HepG2 (cell line): ENCODE measurements around the gene SBNO1. TPM values are rescaled to one million over a fixed set of nuclear protein-coding genes. Genes with fewer than 3 reads are reported as not detected.
A peak's percentile ranks its signal among the peaks of the same experiment; 100 is the strongest.

Experiments used
- CENPT ChIP-seq: sonication (generic); formaldehyde crosslinking; IDR thresholded peaks from 2 replicates; pipeline ENCODE4 v1.8.0; 2022; ENCODE audit warnings: low read depth, mild to moderate bottlenecking, moderate library complexity, missing genetic modification reagents
- GATAD2A ChIP-seq: IDR thresholded peaks from 2 replicates; pipeline ENCODE4 v1.6.1; 2016
- GPBP1L1 ChIP-seq: sonication (generic); formaldehyde crosslinking; IDR thresholded peaks from 2 replicates; pipeline ENCODE4 v1.5.0; 2020; ENCODE audit warnings: mild to moderate bottlenecking, missing genetic modification reagents
- HNF4G ChIP-seq, 2 experiments: sonication (generic) in 1 of 2; formaldehyde crosslinking in 1 of 2; IDR thresholded peaks; 2 replicates each; pipeline versions ENCODE4 v1.4.0 to v1.6.1; 2011 to 2020; ENCODE audit warnings: borderline replicate concordance in 2 of 2, low read depth in 2 of 2, mild to moderate bottlenecking in 2 of 2, low read length in 1 of 2, missing genetic modification reagents in 1 of 2, moderate library complexity in 1 of 2
- MEF2D ChIP-seq: sonication (generic); formaldehyde crosslinking; IDR thresholded peaks from 2 replicates; pipeline ENCODE4 v1.5.1; 2020; ENCODE audit warnings: mild to moderate bottlenecking, missing genetic modification reagents
- MYC ChIP-seq: sonication (generic); formaldehyde crosslinking; IDR thresholded peaks from 2 replicates; pipeline ENCODE4 v1.9.0; 2021; ENCODE audit warnings: missing genetic modification reagents, borderline replicate concordance
- NR2C2 ChIP-seq: sonication (generic); formaldehyde crosslinking; IDR thresholded peaks from 2 replicates; pipeline ENCODE4 v1.4.0; 2020; ENCODE audit warnings: missing genetic modification reagents, mild to moderate bottlenecking, moderate library complexity, borderline replicate concordance
- NR2F2 ChIP-seq: IDR thresholded peaks from 2 replicates; pipeline ENCODE4 v1.6.1; 2012; ENCODE audit warnings: low read depth, inconsistent platforms, borderline replicate concordance
- RXRA ChIP-seq: sonication (generic); formaldehyde crosslinking; IDR thresholded peaks from 2 replicates; pipeline ENCODE4 v1.5.1; 2020; ENCODE audit warnings: missing genetic modification reagents
- SIX4 ChIP-seq: sonication (generic); formaldehyde crosslinking; IDR thresholded peaks from 2 replicates; pipeline ENCODE4 v1.4.0; 2020; ENCODE audit warnings: missing genetic modification reagents
- ZBTB44 ChIP-seq: sonication (generic); formaldehyde crosslinking; IDR thresholded peaks from 2 replicates; pipeline ENCODE4 v1.4.0; 2020; ENCODE audit warnings: missing genetic modification reagents
- ZNF264 ChIP-seq: sonication (generic); formaldehyde crosslinking; IDR thresholded peaks from 2 replicates; pipeline ENCODE4 v1.4.0; 2020; ENCODE audit warnings: missing genetic modification reagents
- ZSCAN31 ChIP-seq: sonication (generic); formaldehyde crosslinking; IDR thresholded peaks from 2 replicates; pipeline ENCODE4 v1.5.0; 2020; ENCODE audit warnings: low read depth, mild to moderate bottlenecking, missing genetic modification reagents
- polyA plus RNA-seq, 8 experiments: library from polyadenylated mRNA; depleted of rRNA in 3 of 8; stranded (reverse) in 7 of 8; unstranded in 1 of 8; fragments of >200 nt; fragmentation: Illumina TruSeq in 4 of 8; extraction: Trizol in 4 of 8; gene quantifications; 2 replicates each; pipeline versions ENCODE4 v1.2.1 to v1.2.3, GENCODE V29; 2011 to 2016; ENCODE audit warnings: low read depth in 4 of 8, missing spikeins in 1 of 8, mixed read lengths in 1 of 8; ENCODE audit not compliant: insufficient read depth in 1 of 8
- total RNA-seq, 5 experiments: library from RNA; depleted of rRNA; stranded (reverse); fragments of >200 nt; fragmentation: Illumina TruSeq; extraction: Trizol; gene quantifications; 2 replicates each; pipeline ENCODE4 v1.2.3, GENCODE V29; 2016; ENCODE audit warnings: low read depth in 1 of 5

Gene SBNO1
- total and polyA plus RNA-seq, 2 of the 13 experiments (the other 11 are each of a cell fraction or from before 2014, with no cell fraction given) = 10.9 to 40.2 TPM

- TF ChIP-seq RXRA (CRISPR knock-in tag) (peak; percentile 30; the same call in 1 of the 2 replicates), SIX4 (no peak), MEF2D (CRISPR knock-in tag) (no peak), NR2C2 (CRISPR knock-in tag) (peak; percentile 41; the same call in 1 of the 2 replicates), HNF4G (IDR thresholded peaks at IDR 0.05; ENCODE audit: borderline replicate concordance, low read depth, low read length) (peak; percentile 92), HNF4G (CRISPR knock-in tag; IDR thresholded peaks at IDR 0.05; ENCODE audit: borderline replicate concordance, low read depth) (0 out of 2 replicates have a peak, but pooled peaks have one; percentile 29), GATAD2A (CRISPR knock-in tag) (peak; percentile 79), ZBTB44 (CRISPR knock-in tag) (no peak), MYC (CRISPR knock-in tag) (peak; percentile 54; the same call in 1 of the 2 replicates), GPBP1L1 (CRISPR knock-in tag) (no peak), ZNF264 (CRISPR knock-in tag) (peak; percentile 76; the same call in 1 of the 2 replicates), CENPT (no peak), ZSCAN31 (no peak), NR2F2 (no peak)
- TF ChIP-seq, all 625 proteins: peak for 150
Observed at GRCh38 chr12:123293178-123293760, 71.4 kb downstream of the SBNO1 start (continued).
